Neural cell (in vitro differentiated cells): ENCODE results near the gene FNDC8.

Experiments used
- EP300 ChIP-seq: fragments of 450-650 bp; conservative IDR thresholded peaks from 2 replicates; pipeline ENCODE4 v1.6.1; 2014; ENCODE audit warnings: antibody characterized with exemption, mild to moderate bottlenecking, moderate library complexity; ENCODE audit not compliant: poor library complexity, severe bottlenecking
- POLR2AphosphoS5 ChIP-seq: IDR thresholded peaks from 2 replicates; pipeline ENCODE4 v1.6.1; 2012
- SMC3 ChIP-seq: fragments of 450-650 bp; conservative IDR thresholded peaks from 2 replicates; pipeline ENCODE4 v1.6.1; 2014; ENCODE audit warnings: antibody characterized with exemption, mild to moderate bottlenecking, moderate library complexity; ENCODE audit not compliant: poor library complexity
- TF ChIP-seq, protein P1 (sequence below): IDR thresholded peaks from 2 replicates; pipeline ENCODE4 v1.6.1; 2012; ENCODE audit warnings: borderline replicate concordance
- TF ChIP-seq, protein P2 (sequence below): fragments of 450-650 bp; IDR thresholded peaks from 2 replicates; pipeline ENCODE4 v1.5.1; 2014; ENCODE audit warnings: antibody characterized with exemption, mild to moderate bottlenecking, moderate library complexity; ENCODE audit not compliant: poor library complexity, severe bottlenecking

DNA sequence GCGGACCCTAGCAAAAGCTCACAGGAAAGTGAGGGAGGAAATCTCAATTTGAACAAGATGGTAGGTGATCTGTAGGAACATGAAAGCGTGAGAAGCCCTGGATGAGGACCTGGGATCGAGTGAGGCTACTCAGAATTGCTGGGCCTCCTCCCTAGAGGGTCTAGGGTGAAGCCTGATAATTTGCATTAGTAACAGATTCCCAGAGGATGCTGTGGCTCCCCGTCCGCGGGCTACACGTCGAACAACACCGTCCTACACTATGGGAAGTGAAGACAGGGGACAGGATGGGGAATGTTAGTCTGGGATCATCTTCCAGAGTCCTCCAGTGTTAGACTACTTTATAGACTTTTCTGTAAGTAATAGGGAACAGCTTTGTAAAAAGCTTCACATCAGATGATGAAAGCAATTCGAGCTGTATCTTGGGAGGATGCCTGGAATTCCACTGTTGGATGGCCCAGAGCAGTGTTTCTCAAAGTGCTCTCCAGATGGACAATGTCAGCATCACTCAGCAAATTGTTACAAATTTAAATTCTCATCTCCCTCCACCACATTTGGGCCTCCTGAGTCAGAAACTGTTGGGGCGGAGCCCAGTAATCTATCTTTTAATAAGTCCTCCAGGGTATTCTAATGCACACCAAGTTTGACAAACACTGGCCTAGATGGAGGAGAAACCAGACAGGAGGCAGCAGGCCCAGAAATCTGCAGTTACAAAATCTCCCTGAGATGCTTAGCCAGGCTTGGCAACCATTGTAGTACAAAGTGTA, 6.5 kb downstream of the FNDC8 start:
- TF ChIP-seq, protein P1, sequence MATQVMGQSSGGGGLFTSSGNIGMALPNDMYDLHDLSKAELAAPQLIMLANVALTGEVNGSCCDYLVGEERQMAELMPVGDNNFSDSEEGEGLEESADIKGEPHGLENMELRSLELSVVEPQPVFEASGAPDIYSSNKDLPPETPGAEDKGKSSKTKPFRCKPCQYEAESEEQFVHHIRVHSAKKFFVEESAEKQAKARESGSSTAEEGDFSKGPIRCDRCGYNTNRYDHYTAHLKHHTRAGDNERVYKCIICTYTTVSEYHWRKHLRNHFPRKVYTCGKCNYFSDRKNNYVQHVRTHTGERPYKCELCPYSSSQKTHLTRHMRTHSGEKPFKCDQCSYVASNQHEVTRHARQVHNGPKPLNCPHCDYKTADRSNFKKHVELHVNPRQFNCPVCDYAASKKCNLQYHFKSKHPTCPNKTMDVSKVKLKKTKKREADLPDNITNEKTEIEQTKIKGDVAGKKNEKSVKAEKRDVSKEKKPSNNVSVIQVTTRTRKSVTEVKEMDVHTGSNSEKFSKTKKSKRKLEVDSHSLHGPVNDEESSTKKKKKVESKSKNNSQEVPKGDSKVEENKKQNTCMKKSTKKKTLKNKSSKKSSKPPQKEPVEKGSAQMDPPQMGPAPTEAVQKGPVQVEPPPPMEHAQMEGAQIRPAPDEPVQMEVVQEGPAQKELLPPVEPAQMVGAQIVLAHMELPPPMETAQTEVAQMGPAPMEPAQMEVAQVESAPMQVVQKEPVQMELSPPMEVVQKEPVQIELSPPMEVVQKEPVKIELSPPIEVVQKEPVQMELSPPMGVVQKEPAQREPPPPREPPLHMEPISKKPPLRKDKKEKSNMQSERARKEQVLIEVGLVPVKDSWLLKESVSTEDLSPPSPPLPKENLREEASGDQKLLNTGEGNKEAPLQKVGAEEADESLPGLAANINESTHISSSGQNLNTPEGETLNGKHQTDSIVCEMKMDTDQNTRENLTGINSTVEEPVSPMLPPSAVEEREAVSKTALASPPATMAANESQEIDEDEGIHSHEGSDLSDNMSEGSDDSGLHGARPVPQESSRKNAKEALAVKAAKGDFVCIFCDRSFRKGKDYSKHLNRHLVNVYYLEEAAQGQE, result no peak
- TF ChIP-seq, protein P2, sequence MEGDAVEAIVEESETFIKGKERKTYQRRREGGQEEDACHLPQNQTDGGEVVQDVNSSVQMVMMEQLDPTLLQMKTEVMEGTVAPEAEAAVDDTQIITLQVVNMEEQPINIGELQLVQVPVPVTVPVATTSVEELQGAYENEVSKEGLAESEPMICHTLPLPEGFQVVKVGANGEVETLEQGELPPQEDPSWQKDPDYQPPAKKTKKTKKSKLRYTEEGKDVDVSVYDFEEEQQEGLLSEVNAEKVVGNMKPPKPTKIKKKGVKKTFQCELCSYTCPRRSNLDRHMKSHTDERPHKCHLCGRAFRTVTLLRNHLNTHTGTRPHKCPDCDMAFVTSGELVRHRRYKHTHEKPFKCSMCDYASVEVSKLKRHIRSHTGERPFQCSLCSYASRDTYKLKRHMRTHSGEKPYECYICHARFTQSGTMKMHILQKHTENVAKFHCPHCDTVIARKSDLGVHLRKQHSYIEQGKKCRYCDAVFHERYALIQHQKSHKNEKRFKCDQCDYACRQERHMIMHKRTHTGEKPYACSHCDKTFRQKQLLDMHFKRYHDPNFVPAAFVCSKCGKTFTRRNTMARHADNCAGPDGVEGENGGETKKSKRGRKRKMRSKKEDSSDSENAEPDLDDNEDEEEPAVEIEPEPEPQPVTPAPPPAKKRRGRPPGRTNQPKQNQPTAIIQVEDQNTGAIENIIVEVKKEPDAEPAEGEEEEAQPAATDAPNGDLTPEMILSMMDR, result no peak
- TF ChIP-seq POLR2AphosphoS5 (no peak), EP300 (no peak), SMC3 (no peak)
